H9 (cell line): ENCODE data around the gene SELENOM. TPM values are rescaled to one million over a fixed set of nuclear protein-coding genes. Genes with fewer than 3 reads are reported as not detected.
"Not testable (repeated sequence)": the region's sequence is repeated elsewhere in the genome, so short reads cannot be mapped to it uniquely, and the experiment has no call there.

Source experiments
- DNase-seq: peaks from one replicate; pipeline ENCODE4 v3.0.0-alpha.2; 2017
- H2AFZ ChIP-seq: one replicate; pipeline ENCODE4 v1.6.1; 2013; ENCODE audit warnings: mild to moderate bottlenecking, low read length, control low read depth, moderate library complexity
- H2AK5ac ChIP-seq: 2 replicates; pipeline ENCODE4 v1.6.1; 2013; ENCODE audit warnings: low read length, control low read depth, mixed read lengths; ENCODE audit not compliant: insufficient read length
- H2BK120ac ChIP-seq: one replicate; pipeline ENCODE4 v1.6.1; 2013; ENCODE audit warnings: low read depth, mild to moderate bottlenecking, low read length, control low read depth, inconsistent platforms; ENCODE audit not compliant: poor library complexity, severe bottlenecking
- H2BK12ac ChIP-seq: 2 replicates; pipeline ENCODE4 v1.6.1; 2013; ENCODE audit warnings: low read length, control low read depth, mixed read lengths, low read depth; ENCODE audit not compliant: insufficient read length
- H2BK15ac ChIP-seq: 2 replicates; pipeline ENCODE4 v1.6.1; 2013; ENCODE audit warnings: low read depth, low read length, control low read depth
- H2BK20ac ChIP-seq: one replicate; pipeline ENCODE4 v1.6.1; 2013; ENCODE audit warnings: low read depth, mild to moderate bottlenecking, low read length, control low read depth, inconsistent platforms; ENCODE audit not compliant: poor library complexity, severe bottlenecking
- H2BK5ac ChIP-seq: 2 replicates; pipeline ENCODE4 v1.6.1; 2013; ENCODE audit warnings: low read length, control low read depth, mixed read lengths; ENCODE audit not compliant: insufficient read length
- H3K14ac ChIP-seq: 2 replicates; pipeline ENCODE4 v1.6.1; 2013; ENCODE audit warnings: low read length, control low read depth; ENCODE audit not compliant: insufficient read depth
- H3K18ac ChIP-seq: 2 replicates; pipeline ENCODE4 v1.6.1; 2013; ENCODE audit warnings: low read depth, mild to moderate bottlenecking, mixed read lengths, low read length, control low read depth; ENCODE audit not compliant: insufficient read length
- H3K23ac ChIP-seq: 2 replicates; pipeline ENCODE4 v1.6.1; 2013; ENCODE audit warnings: low read length, control low read depth, mixed read lengths, low read depth; ENCODE audit not compliant: insufficient read length
- H3K23me2 ChIP-seq: 2 replicates; pipeline ENCODE4 v1.6.1; 2013; ENCODE audit warnings: low read depth, mild to moderate bottlenecking, mixed read lengths, low read length, control low read depth; ENCODE audit not compliant: insufficient read length, poor library complexity, severe bottlenecking
- H3K27ac ChIP-seq: 2 replicates; pipeline ENCODE4 v1.5.1; 2013; ENCODE audit warnings: low read length, control low read depth, mixed read lengths, low read depth; ENCODE audit not compliant: insufficient read length
- H3K27me3 ChIP-seq: 2 replicates; pipeline ENCODE4 v1.6.1; 2013; ENCODE audit warnings: low read length, control low read depth, inconsistent platforms; ENCODE audit not compliant: insufficient read depth
- H3K4ac ChIP-seq: 2 replicates; pipeline ENCODE4 v1.6.1; 2013; ENCODE audit warnings: low read depth, mild to moderate bottlenecking, control low read depth, inconsistent platforms, low read length, moderate library complexity
- H3K4me1 ChIP-seq: 2 replicates; pipeline ENCODE4 v1.6.1; 2013; ENCODE audit warnings: low read length, control low read depth, inconsistent platforms; ENCODE audit not compliant: insufficient read depth
- H3K4me2 ChIP-seq: 2 replicates; pipeline ENCODE4 v1.6.1; 2013; ENCODE audit warnings: low read length, control low read depth, mixed read lengths; ENCODE audit not compliant: insufficient read length, insufficient read depth
- H3K56ac ChIP-seq: 2 replicates; pipeline ENCODE4 v1.6.1; 2013; ENCODE audit warnings: low read depth, mild to moderate bottlenecking, mixed read lengths, low read length, control low read depth; ENCODE audit not compliant: insufficient read length
- H3K79me1 ChIP-seq: 2 replicates; pipeline ENCODE4 v1.6.1; 2013; ENCODE audit warnings: low read depth, mild to moderate bottlenecking, moderate library complexity, low read length, control low read depth, inconsistent platforms; ENCODE audit not compliant: insufficient read depth, poor library complexity, severe bottlenecking
- H3K79me2 ChIP-seq: 2 replicates; pipeline ENCODE4 v1.6.1; 2013; ENCODE audit warnings: low read length, control low read depth, inconsistent platforms; ENCODE audit not compliant: insufficient read depth
- H3K9ac ChIP-seq: 2 replicates; pipeline ENCODE4 v1.6.1; 2013; ENCODE audit warnings: low read length, control low read depth, mixed read lengths; ENCODE audit not compliant: insufficient read length; ENCODE audit errors: extremely low read depth
- H3K9me3 ChIP-seq: one replicate; pipeline ENCODE4 v1.6.1; 2013; ENCODE audit warnings: low read depth, low read length, inconsistent platforms; ENCODE audit not compliant: control insufficient read depth
- H3T11ph ChIP-seq: one replicate; pipeline ENCODE4 v1.6.1; 2013; ENCODE audit warnings: mild to moderate bottlenecking, low read length, control low read depth, inconsistent platforms
- H4K20me1 ChIP-seq: one replicate; pipeline ENCODE4 v1.6.1; 2013; ENCODE audit not compliant: control insufficient read depth, insufficient read length, insufficient read depth
- H4K5ac ChIP-seq: 2 replicates; pipeline ENCODE4 v1.6.1; 2013; ENCODE audit warnings: low read depth, mild to moderate bottlenecking, mixed read lengths, low read length, control low read depth; ENCODE audit not compliant: insufficient read length
- H4K8ac ChIP-seq: replicated peaks from 2 replicates; pipeline ENCODE4 v1.6.1; 2013; ENCODE audit warnings: low read length, control low read depth, mixed read lengths, low read depth; ENCODE audit not compliant: insufficient read length
- H4K91ac ChIP-seq: 2 replicates; pipeline ENCODE4 v1.6.1; 2013; ENCODE audit warnings: low read depth, mild to moderate bottlenecking, moderate library complexity, mixed read lengths, low read length, control low read depth; ENCODE audit not compliant: insufficient read length
- H3K27ac Mint-ChIP-seq, 3 experiments: 2 replicates in 2 of 3; 3 replicates in 1 of 3; pipeline ENCODE4 v1.8.0; 2020 to 2021; ENCODE audit warnings: mixed read lengths in 3 of 3, mild to moderate bottlenecking in 1 of 3, moderate library complexity in 1 of 3
- H3K27me3 Mint-ChIP-seq: 2 replicates; pipeline ENCODE4 v1.8.0; 2021; ENCODE audit warnings: low read depth, mild to moderate bottlenecking, moderate library complexity, mixed read lengths
- H3K36me3 Mint-ChIP-seq, 3 experiments: 2 replicates in 2 of 3; 3 replicates in 1 of 3; pipeline ENCODE4 v1.8.0; 2020 to 2021; ENCODE audit warnings: low read depth in 3 of 3, mixed read lengths in 3 of 3; ENCODE audit not compliant: insufficient read depth in 1 of 3
- H3K4me1 Mint-ChIP-seq, 2 experiments: 2 replicates each; pipeline ENCODE4 v1.8.0; 2020; ENCODE audit warnings: mixed read lengths in 2 of 2
- H3K4me3 Mint-ChIP-seq, 2 experiments: 2 replicates in 1 of 2; 3 replicates in 1 of 2; pipeline ENCODE4 v1.8.0; 2020 to 2021; ENCODE audit warnings: mild to moderate bottlenecking in 2 of 2, mixed read lengths in 2 of 2, moderate library complexity in 1 of 2
- H3K9me3 Mint-ChIP-seq, 2 experiments: 2 replicates in 1 of 2; 3 replicates in 1 of 2; pipeline ENCODE4 v1.8.0; 2020; ENCODE audit warnings: mild to moderate bottlenecking in 2 of 2, mixed read lengths in 2 of 2, moderate library complexity in 1 of 2
- CTCF ChIP-seq: fragments of 200-600 bp; sonication (generic); conservative IDR thresholded peaks from 3 replicates; pipeline ENCODE4 v1.8.0; 2021; ENCODE audit warnings: antibody characterized with exemption, mild to moderate bottlenecking
- WGBS: extraction: QIAGEN DNeasy Blood & Tissue Kit; methylation state at CpG from one replicate; pipeline ENCODE4 v1.1.7; 2013; ENCODE audit warnings: missing lambda C conversion rate, low lambda C conversion rate, mixed read lengths; ENCODE audit not compliant: insufficient read length; ENCODE audit errors: extremely low coverage; 5-methylcytosine and 5-hydroxymethylcytosine counted together
- total RNA-seq: library from RNA; stranded (reverse); gene quantifications from 2 replicates; pipeline ENCODE4 v1.2.1, GENCODE V29; 2021

The SELENOM gene
- total RNA-seq, 1 experiment from 2014 or later, result 18.6 TPM

GRCh38 chr22:31079095-31079642, 28.2 kb downstream of the SELENOM start:
- H3K4me3 Mint-ChIP-seq, result peak overlapping the region in 1 of 2 experiments; percentile 23; a peak in 1 of 5 replicates
- H3K14ac ChIP-seq, result no peak overlapping the region
- peak; percentile 72 for DNase-seq

GRCh38 chr22:31078389-31078788, 29.0 kb downstream of the SELENOM start:
- not testable (repeated sequence) for DNase-seq, H3K27ac ChIP-seq, H3K4me3 Mint-ChIP-seq, H3K4me1 ChIP-seq, H4K91ac ChIP-seq, H3K27ac Mint-ChIP-seq, H3K9me3 ChIP-seq, H3K4me2 ChIP-seq, H3K27me3 ChIP-seq, H4K8ac ChIP-seq, H2BK15ac ChIP-seq, H3K9me3 Mint-ChIP-seq, H2AFZ ChIP-seq, H3K14ac ChIP-seq, H3K36me3 Mint-ChIP-seq, H4K20me1 ChIP-seq, H3T11ph ChIP-seq, H3K79me2 ChIP-seq, H4K5ac ChIP-seq, H2BK5ac ChIP-seq, H3K18ac ChIP-seq, H2BK12ac ChIP-seq, H2AK5ac ChIP-seq, H3K79me1 ChIP-seq, H2BK120ac ChIP-seq, H3K56ac ChIP-seq, H2BK20ac ChIP-seq, H3K23me2 ChIP-seq, H3K4ac ChIP-seq, H3K23ac ChIP-seq, H3K9ac ChIP-seq
- peaks cover 11% of the 10 kb centered on the region for H3K27me3 Mint-ChIP-seq
- peaks cover 23 to 28% of the 10 kb centered on the region in 2 experiments for H3K4me1 Mint-ChIP-seq
- no CpG with 5 or more reads among the region's 2 CpGs for WGBS

More at GRCh38 chr22:31079095-31079642, 28.2 kb downstream of the SELENOM start:
- Histone ChIP-seq H4K5ac (no peak overlapping the region), H2BK15ac (no peak overlapping the region), H3K18ac (peak overlapping the region; percentile 66), H2BK12ac (no peak overlapping the region), H3K9me3 (no peaks in the 10 kb centered on the region), H2BK120ac (no peak overlapping the region), H3K23ac (no peak overlapping the region), H2BK5ac (no peak overlapping the region), H4K91ac (no peak overlapping the region), H3T11ph (no peak overlapping the region), H3K23me2 (peaks cover 6% of the 10 kb centered on the region), H3K4me2 (no peak overlapping the region), H3K4me1 (no peaks in the 10 kb centered on the region; the same call in 1 of the 2 replicates), H3K79me2 (no peaks in the 10 kb centered on the region; the same call in 1 of the 2 replicates), H2AFZ (no peak overlapping the region), H2BK20ac (no peak overlapping the region), H4K8ac (no peak overlapping the region), H3K27ac (no peak overlapping the region), H3K27me3 (no peaks in the 10 kb centered on the region), H3K9ac (no peak overlapping the region), H3K4ac (no peak overlapping the region), H4K20me1 (no peaks in the 10 kb centered on the region), H2AK5ac (no peak overlapping the region), H3K56ac (no peak overlapping the region), H3K79me1 (no peaks in the 10 kb centered on the region)
- Mint-ChIP-seq H3K4me1 (peaks cover 31 to 36% of the 10 kb centered on the region in 2 experiments), H3K27me3 (peaks cover 11% of the 10 kb centered on the region), H3K9me3 (no peaks in the 10 kb centered on the region), H3K27ac (no peak overlapping the region), H3K36me3 (peaks cover 0 to 2% (median 0%) of the 10 kb centered on the region in 3 experiments; a peak in 2 of 7 replicates)
- no CpG with 5 or more reads among the region's 12 CpGs for WGBS
- TF ChIP-seq CTCF, result no peak
